GM18868 (cell line): ENCODE measurements around the gene OBSCN.
"Not testable (repeated sequence)": the region's sequence is repeated elsewhere in the genome, so short reads cannot be mapped to it uniquely, and the experiment has no call there.

Experiments
- ATAC-seq: cut with Tn5 transposase; IDR thresholded peaks from one replicate; pipeline ENCODE4 v1.9.1; 2021; ENCODE audit warnings: mild to moderate bottlenecking, moderate library complexity; ENCODE audit not compliant: unreplicated experiment

OBSCN gene

GRCh38 chr1:228256626-228257375 lies 49.0 kb downstream of the OBSCN start:
- no peak for ATAC-seq

GRCh38 chr1:228258486-228258885 lies 50.6 kb downstream of the OBSCN start:
- ATAC-seq, result no peak

- no peak for ATAC-seq
Observed at GRCh38 chr1:228259368-228259894, 51.6 kb downstream of the OBSCN start.

- no peak for ATAC-seq
Observed at GRCh38 chr1:228259951-228260350, 52.1 kb downstream of the OBSCN start.

- no peak for ATAC-seq
Observed at GRCh38 chr1:228261706-228262105, 53.9 kb downstream of the OBSCN start.

- no peak for ATAC-seq
Observed at GRCh38 chr1:228262475-228262874, 54.6 kb downstream of the OBSCN start.

- no peak for ATAC-seq
Observed at GRCh38 chr1:228263636-228264035, 55.8 kb downstream of the OBSCN start.

- no peak for ATAC-seq
Observed at GRCh38 chr1:228264090-228264829, 56.4 kb downstream of the OBSCN start.

- no peak for ATAC-seq
Observed at GRCh38 chr1:228265167-228265566, 57.3 kb downstream of the OBSCN start.

GRCh38 chr1:228267962-228268880 lies 60.4 kb downstream of the OBSCN start:
- no peak for ATAC-seq

- no peak for ATAC-seq
Observed at GRCh38 chr1:228268881-228269265, 61.0 kb downstream of the OBSCN start.

- ATAC-seq, result not testable (repeated sequence)
Observed at GRCh38 chr1:228269431-228269830, 61.6 kb downstream of the OBSCN start.

- ATAC-seq, result no peak
Observed at GRCh38 chr1:228270032-228270431, 62.2 kb downstream of the OBSCN start.

- ATAC-seq, result no peak
Observed at GRCh38 chr1:228271701-228272251, 63.9 kb downstream of the OBSCN start.

- ATAC-seq, result no peak
Observed at GRCh38 chr1:228272331-228272791, 64.5 kb downstream of the OBSCN start.

GRCh38 chr1:228272831-228273571 lies 65.2 kb downstream of the OBSCN start:
- ATAC-seq, result no peak

GRCh38 chr1:228273720-228274451 lies 66.0 kb downstream of the OBSCN start:
- no peak for ATAC-seq

GRCh38 chr1:228274452-228275178 lies 66.8 kb downstream of the OBSCN start:
- ATAC-seq, result no peak

- no peak for ATAC-seq
Observed at GRCh38 chr1:228275179-228275429, 67.3 kb downstream of the OBSCN start.
